Ishikawa (cell line): Measurements from ENCODE around the gene MED20.

ENCODE experiments used
- CEBPB ChIP-seq: IDR thresholded peaks from 2 replicates; pipeline ENCODE4 v1.6.1; 2012
- EP300 ChIP-seq: IDR thresholded peaks from 2 replicates; pipeline ENCODE4 v1.6.1; 2012; ENCODE audit warnings: borderline replicate concordance
- FOXM1 ChIP-seq: IDR thresholded peaks from 2 replicates; pipeline ENCODE4 v1.6.1; 2012; ENCODE audit warnings: low read depth, borderline replicate concordance
- MAX ChIP-seq: IDR thresholded peaks from 2 replicates; pipeline ENCODE4 v1.6.1; 2012
- RAD21 ChIP-seq: IDR thresholded peaks from 2 replicates; pipeline ENCODE4 v1.6.1; 2012; ENCODE audit warnings: low read depth
- REST ChIP-seq: IDR thresholded peaks from 2 replicates; pipeline ENCODE4 v1.6.1; 2012; ENCODE audit warnings: low read depth, mild to moderate bottlenecking
- TAF1 ChIP-seq: IDR thresholded peaks from 2 replicates; pipeline ENCODE4 v1.6.1; 2012; ENCODE audit warnings: low read depth, mild to moderate bottlenecking
- TCF12 ChIP-seq: IDR thresholded peaks from 2 replicates; pipeline ENCODE4 v1.6.1; 2012; ENCODE audit warnings: low read depth
- YY1 ChIP-seq: IDR thresholded peaks from 2 replicates; pipeline ENCODE4 v1.6.1; 2012; ENCODE audit warnings: low read depth
- ZBTB7A ChIP-seq: IDR thresholded peaks from 2 replicates; pipeline ENCODE4 v1.6.1; 2012; ENCODE audit warnings: low read depth

- no peak for TF ChIP-seq FOXM1
- no peak for TF ChIP-seq RAD21
- TF ChIP-seq REST: no peak
- TF ChIP-seq TAF1: no peak
- no peak for TF ChIP-seq EP300
- no peak for TF ChIP-seq MAX
- TF ChIP-seq CEBPB: no peak
- no peak for TF ChIP-seq TCF12
- no peak for TF ChIP-seq YY1
- TF ChIP-seq ZBTB7A: no peak
Observed at GRCh38 chr6:41884957-41885356, 36.0 kb downstream of the MED20 start.
